GM12878 (cell line): ENCODE measurements around the gene POU2F1. TPM values are rescaled to one million over a fixed set of nuclear protein-coding genes. Genes with fewer than 3 reads are reported as not detected.

Experiments used
- ATAC-seq: fragments of 200-7000 bp; cut with Tn5 transposase; 3 replicates; pipeline ENCODE4 v1.9.1; 2020; ENCODE audit warnings: mild to moderate bottlenecking, moderate library complexity
- BruUV-seq: library from RNA; stranded (reverse); fragments of 400-500 nt; replicated peaks from 2 replicates; lab custom pipeline; 2021; lab: Mats Ljungman, UMichigan
- CTCF ChIA-PET: fragments of 300-600 bp; sonication (Branson Sonifier 250); formaldehyde crosslinking; extraction: SDS; loops from one replicate; lab custom pipeline; 2021; ENCODE audit warnings: inconsistent platforms; lab: Yijun Ruan, JAX
- POLR2A ChIA-PET: fragments of 350-600 bp; formaldehyde crosslinking; extraction: SDS; loops from one replicate; lab custom pipeline; 2021; ENCODE audit warnings: inconsistent platforms; lab: Charles Lee
- RAD21 ChIA-PET: fragments of 300-600 bp; sonication (Branson Sonifier 250); formaldehyde crosslinking; loops from one replicate; lab custom pipeline; 2023; ENCODE audit warnings: antibody characterized with exemption; ENCODE audit not compliant: unreplicated experiment; lab: Charles Lee
- SMC1A ChIA-PET: fragments of 300-600 bp; sonication (Branson Sonifier 250); formaldehyde crosslinking; loops from one replicate; lab custom pipeline; 2023; ENCODE audit not compliant: unreplicated experiment, uncharacterized antibody; lab: Charles Lee
- DNase-seq: peaks from one replicate; pipeline ENCODE4 v3.0.0-alpha.2; 2011; ENCODE audit warnings: low read depth, low spot score
- FAIRE-seq: peaks from 3 replicates; lab custom pipeline; 2011; peaks lifted over from hg19 to GRCh38; lab: Jason Lieb, UNC
- H2AFZ ChIP-seq: 2 replicates; pipeline ENCODE4 v1.6.0; 2011; ENCODE audit warnings: low read depth, low read length, control low read depth; ENCODE audit not compliant: control insufficient read depth
- H3K27ac ChIP-seq: 2 replicates; pipeline ENCODE4 v1.5.1; 2011; ENCODE audit warnings: control low read depth; ENCODE audit not compliant: control insufficient read depth, insufficient read depth
- H3K27me3 ChIP-seq, 2 experiments: replicated peaks in 1 of 2; 2 replicates each; pipeline versions ENCODE4 v1.6.0 to v1.6.1; 2011; ENCODE audit warnings: low read length in 1 of 2; ENCODE audit not compliant: control insufficient read depth in 2 of 2, insufficient read depth in 2 of 2
- H3K36me3 ChIP-seq, 2 experiments: 2 replicates each; pipeline ENCODE4 v1.5.1; 2011; ENCODE audit warnings: low read length in 1 of 2; ENCODE audit not compliant: control insufficient read depth in 2 of 2, insufficient read depth in 2 of 2
- H3K4me1 ChIP-seq: 2 replicates; pipeline ENCODE4 v1.6.1; 2011; ENCODE audit warnings: mild to moderate bottlenecking, low read length, moderate library complexity, mixed read lengths; ENCODE audit not compliant: control insufficient read depth, insufficient read depth
- H3K4me2 ChIP-seq: 2 replicates; pipeline ENCODE4 v1.6.0; 2011; ENCODE audit warnings: control low read depth; ENCODE audit not compliant: control insufficient read depth, insufficient read depth
- H3K4me3 ChIP-seq: fragments of 200-600 bp; sonication (generic); 2 replicates; pipeline ENCODE4 v1.5.1; 2016
- H3K79me2 ChIP-seq: 2 replicates; pipeline ENCODE4 v1.6.0; 2011; ENCODE audit warnings: low read length; ENCODE audit not compliant: control insufficient read depth, insufficient read depth
- H3K9ac ChIP-seq: 2 replicates; pipeline ENCODE4 v1.8.0; 2011; ENCODE audit warnings: low read length, control low read depth, mixed read lengths; ENCODE audit not compliant: control insufficient read depth, insufficient read depth
- H3K9me3 ChIP-seq: replicated peaks from 3 replicates; pipeline ENCODE4 v1.5.1; 2011; ENCODE audit warnings: mild to moderate bottlenecking, low read length; ENCODE audit not compliant: control insufficient read depth, insufficient read depth
- H4K20me1 ChIP-seq: 2 replicates; pipeline ENCODE4 v1.6.0; 2011; ENCODE audit not compliant: control insufficient read depth, insufficient read depth
- EP300 ChIP-seq, 2 experiments: fragments of 150-350 bp in 1 of 2; IDR thresholded peaks; 2 replicates each; pipeline ENCODE4 v1.6.1; 2011 to 2012; ENCODE audit warnings: low read depth in 2 of 2, low read length in 2 of 2, borderline replicate concordance in 1 of 2, improper control_type of control experiment in 1 of 2, inconsistent platforms in 1 of 2; ENCODE audit not compliant: control insufficient read depth in 1 of 2
- ETV6 ChIP-seq, 2 experiments: fragments of 450-650 bp in 1 of 2; IDR thresholded peaks in 1 of 2; conservative IDR thresholded peaks in 1 of 2; 2 replicates each; pipeline ENCODE4 v1.6.1; 2014; ENCODE audit warnings: antibody characterized with exemption in 1 of 2, borderline replicate concordance in 1 of 2, low read depth in 1 of 2, mild to moderate bottlenecking in 1 of 2, moderate library complexity in 1 of 2
- HDGF ChIP-seq: fragments of 450-650 bp; IDR thresholded peaks from 2 replicates; pipeline ENCODE4 v1.6.1; 2016; ENCODE audit warnings: antibody characterized with exemption
- MTA2 ChIP-seq: fragments of 450-650 bp; IDR thresholded peaks from 2 replicates; pipeline ENCODE4 v1.6.1; 2016; ENCODE audit warnings: low read depth, mild to moderate bottlenecking, moderate library complexity
- PAX8 ChIP-seq: fragments of 450-650 bp; IDR thresholded peaks from 2 replicates; pipeline ENCODE4 v1.6.1; 2017; ENCODE audit warnings: mild to moderate bottlenecking, moderate library complexity
- RAD51 ChIP-seq: fragments of 450-650 bp; IDR thresholded peaks from 2 replicates; pipeline ENCODE4 v1.6.1; 2016; ENCODE audit warnings: moderate library complexity, mild to moderate bottlenecking, inconsistent platforms
- SIX5 ChIP-seq: IDR thresholded peaks from 2 replicates; pipeline ENCODE4 v1.6.1; 2011; ENCODE audit warnings: mild to moderate bottlenecking, low read depth, low read length, moderate library complexity; ENCODE audit not compliant: severe bottlenecking
- SMAD1 ChIP-seq: fragments of 450-650 bp; IDR thresholded peaks from 2 replicates; pipeline ENCODE4 v1.6.1; 2018; ENCODE audit warnings: mild to moderate bottlenecking, low read depth; ENCODE audit not compliant: partially characterized antibody
- YY1 ChIP-seq: IDR thresholded peaks from 2 replicates; pipeline ENCODE4 v1.6.1; 2011; ENCODE audit warnings: low read depth, mild to moderate bottlenecking, low read length
- WGBS: methylation state at CpG from one replicate; pipeline ENCODE4 v1.1.6; 2016; ENCODE audit warnings: low lambda C conversion rate; ENCODE audit not compliant: insufficient replicate concordance, insufficient coverage; ENCODE audit errors: missing lambda C conversion rate; 5-methylcytosine and 5-hydroxymethylcytosine counted together
- in situ Hi-C: fragments of 300-500 bp; cut with MboI; formaldehyde crosslinking; loops from 9 replicates; pipeline ENCODE4 v1.14.3; 2018; ENCODE audit warnings: mixed read lengths
- intact Hi-C: fragments of 100-400 bp; cut with micrococcal nuclease; formaldehyde crosslinking; loops from one replicate; pipeline ENCODE4 v1.14.2; 2022; ENCODE audit not compliant: unreplicated experiment
- polyA plus RNA-seq, 11 experiments: library from polyadenylated mRNA; depleted of rRNA in 4 of 11; unstranded in 6 of 11; stranded (reverse) in 5 of 11; fragments of >200 nt; fragmentation: Nextera tagmentation in 4 of 11; fragmentation: Illumina TruSeq in 1 of 11; extraction: Ambion mirVana in 4 of 11; extraction: Trizol in 1 of 11; gene quantifications; 1 replicate in 1 of 11; 2 replicates in 10 of 11; pipeline versions ENCODE4 v1.2.1 to v1.2.3, GENCODE V29; 2011 to 2016; ENCODE audit warnings: inconsistent platforms in 2 of 11, missing spikeins in 2 of 11, low read depth in 1 of 11
- total RNA-seq, 4 experiments: library from RNA; depleted of rRNA in 3 of 4; stranded (reverse); fragments of >200 nt in 3 of 4; fragmentation: Illumina TruSeq in 1 of 4; extraction: Trizol in 1 of 4; gene quantifications; 2 replicates each; pipeline versions ENCODE4 v1.2.1 to v1.2.3, GENCODE V29; 2013 to 2021
- TF ChIP-seq, protein P1 (sequence below): fragments of 450-650 bp; formaldehyde crosslinking; IDR thresholded peaks from 2 replicates; pipeline ENCODE4 v1.5.0; 2022; ENCODE audit warnings: mild to moderate bottlenecking, missing genetic modification characterization
- TF ChIP-seq, protein P2 (sequence below): fragments of 450-650 bp; IDR thresholded peaks from 2 replicates; pipeline ENCODE4 v1.6.1; 2016; ENCODE audit warnings: mild to moderate bottlenecking
- TF ChIP-seq, protein P3 (sequence below): IDR thresholded peaks from 2 replicates; pipeline ENCODE4 v1.6.1; 2012; ENCODE audit warnings: improper control_type of control experiment, low read depth, low read length; ENCODE audit not compliant: insufficient replicate concordance

POU2F1 gene
- total and polyA plus RNA-seq, 10 of the 15 experiments (the other 5 are each of a cell fraction or from before 2014, with no cell fraction given), result 2.5 to 21.7 (median 12.5) TPM

DNA sequence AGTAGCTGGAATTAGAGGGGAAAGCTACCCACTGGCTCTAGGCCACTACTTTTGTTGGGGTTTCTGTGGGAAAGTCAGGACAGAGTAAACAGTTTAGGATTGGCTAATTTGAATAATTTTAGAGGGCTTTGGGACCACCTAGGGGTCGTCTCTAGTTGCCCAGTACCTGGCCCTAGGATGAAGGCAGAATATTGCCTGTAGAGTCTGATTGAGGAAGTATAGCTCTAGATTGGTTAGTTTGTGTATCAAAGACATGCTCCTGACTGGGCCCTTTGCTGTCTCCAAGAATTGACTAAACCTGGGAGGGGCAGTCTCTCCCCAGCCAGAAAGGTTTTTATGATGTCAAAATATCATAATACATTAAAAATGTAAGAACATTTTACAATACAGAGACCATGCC is 142.0 kb downstream of the POU2F1 start:
- peaks cover 0 to 8% of the 10 kb centered on the region in 2 experiments; a peak in 1 of 4 replicates for H3K36me3 ChIP-seq
- RAD21 ChIA-PET, result interaction anchor here (1.2 kb wide), 2 partner anchors 10 to 177 kb away, joined by 3 to 5 read pairs; no protein-coding TSS in a partner anchor
- no peak overlapping the region for H3K4me3 ChIP-seq
- no peak overlapping the region for H3K9ac ChIP-seq
- SMC1A ChIA-PET, result interaction anchor here (0.7 to 1.8 kb wide), 5 partner anchors 16 to 130 kb away, joined by 3 to 5 read pairs (median 3); no protein-coding TSS in a partner anchor
- H2AFZ ChIP-seq, result no peak overlapping the region
- H4K20me1 ChIP-seq, result no peaks in the 10 kb centered on the region; the same call in 1 of the 2 replicates
- POLR2A ChIA-PET, result no interaction called here
- no peak overlapping the region for H3K27ac ChIP-seq
- H3K79me2 ChIP-seq, result peaks cover 35% of the 10 kb centered on the region
- BruUV-seq, result no TSS peak
- 67% methylated on average over 1 of the region's 1 CpG for WGBS
- intact Hi-C loops, result no loop called here
- in situ Hi-C loops, result no loop called here
- ATAC-seq (no peak), DNase-seq (no peak), FAIRE-seq (no peak)
- H3K4me1 ChIP-seq, result no peaks in the 10 kb centered on the region
- no peak overlapping the region for H3K4me2 ChIP-seq
- no peaks in the 10 kb centered on the region for H3K27me3 ChIP-seq
- CTCF ChIA-PET, result interaction anchor here (0.7 to 1.6 kb wide), 8 partner anchors 16 to 193 kb away, joined by 3 to 5 read pairs (median 4); no protein-coding TSS in a partner anchor
- H3K9me3 ChIP-seq, result no peaks in the 10 kb centered on the region; the same call in none of the 3 replicates
- TF ChIP-seq EP300 (IDR thresholded peaks at IDR 0.05; ENCODE audit: borderline replicate concordance in 1 of 2, control insufficient read depth in 1 of 2, low read depth in 2 of 2, low read length in 2 of 2), result no peak
- TF ChIP-seq HDGF, result no peak
- no peak for TF ChIP-seq MTA2
- no peak for TF ChIP-seq RAD51
- no peak for TF ChIP-seq SMAD1
- TF ChIP-seq ETV6 (conservative IDR thresholded peaks at IDR 0.05 in 1 of 2, IDR thresholded peaks at IDR 0.05 in 1 of 2; ENCODE audit: borderline replicate concordance in 1 of 2, low read depth in 1 of 2), result no peak
- TF ChIP-seq PAX8, result no peak
- TF ChIP-seq, protein P1, sequence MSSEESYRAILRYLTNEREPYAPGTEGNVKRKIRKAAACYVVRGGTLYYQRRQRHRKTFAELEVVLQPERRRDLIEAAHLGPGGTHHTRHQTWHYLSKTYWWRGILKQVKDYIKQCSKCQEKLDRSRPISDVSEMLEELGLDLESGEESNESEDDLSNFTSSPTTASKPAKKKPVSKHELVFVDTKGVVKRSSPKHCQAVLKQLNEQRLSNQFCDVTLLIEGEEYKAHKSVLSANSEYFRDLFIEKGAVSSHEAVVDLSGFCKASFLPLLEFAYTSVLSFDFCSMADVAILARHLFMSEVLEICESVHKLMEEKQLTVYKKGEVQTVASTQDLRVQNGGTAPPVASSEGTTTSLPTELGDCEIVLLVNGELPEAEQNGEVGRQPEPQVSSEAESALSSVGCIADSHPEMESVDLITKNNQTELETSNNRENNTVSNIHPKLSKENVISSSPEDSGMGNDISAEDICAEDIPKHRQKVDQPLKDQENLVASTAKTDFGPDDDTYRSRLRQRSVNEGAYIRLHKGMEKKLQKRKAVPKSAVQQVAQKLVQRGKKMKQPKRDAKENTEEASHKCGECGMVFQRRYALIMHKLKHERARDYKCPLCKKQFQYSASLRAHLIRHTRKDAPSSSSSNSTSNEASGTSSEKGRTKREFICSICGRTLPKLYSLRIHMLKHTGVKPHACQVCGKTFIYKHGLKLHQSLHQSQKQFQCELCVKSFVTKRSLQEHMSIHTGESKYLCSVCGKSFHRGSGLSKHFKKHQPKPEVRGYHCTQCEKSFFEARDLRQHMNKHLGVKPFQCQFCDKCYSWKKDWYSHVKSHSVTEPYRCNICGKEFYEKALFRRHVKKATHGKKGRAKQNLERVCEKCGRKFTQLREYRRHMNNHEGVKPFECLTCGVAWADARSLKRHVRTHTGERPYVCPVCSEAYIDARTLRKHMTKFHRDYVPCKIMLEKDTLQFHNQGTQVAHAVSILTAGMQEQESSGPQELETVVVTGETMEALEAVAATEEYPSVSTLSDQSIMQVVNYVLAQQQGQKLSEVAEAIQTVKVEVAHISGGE (CRISPR knock-in tag), result no peak
- no peak for TF ChIP-seq YY1
- TF ChIP-seq, protein P2, sequence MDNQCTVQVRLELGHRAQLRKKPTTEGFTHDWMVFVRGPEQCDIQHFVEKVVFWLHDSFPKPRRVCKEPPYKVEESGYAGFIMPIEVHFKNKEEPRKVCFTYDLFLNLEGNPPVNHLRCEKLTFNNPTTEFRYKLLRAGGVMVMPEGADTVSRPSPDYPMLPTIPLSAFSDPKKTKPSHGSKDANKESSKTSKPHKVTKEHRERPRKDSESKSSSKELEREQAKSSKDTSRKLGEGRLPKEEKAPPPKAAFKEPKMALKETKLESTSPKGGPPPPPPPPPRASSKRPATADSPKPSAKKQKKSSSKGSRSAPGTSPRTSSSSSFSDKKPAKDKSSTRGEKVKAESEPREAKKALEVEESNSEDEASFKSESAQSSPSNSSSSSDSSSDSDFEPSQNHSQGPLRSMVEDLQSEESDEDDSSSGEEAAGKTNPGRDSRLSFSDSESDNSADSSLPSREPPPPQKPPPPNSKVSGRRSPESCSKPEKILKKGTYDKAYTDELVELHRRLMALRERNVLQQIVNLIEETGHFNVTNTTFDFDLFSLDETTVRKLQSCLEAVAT, result no peak
- TF ChIP-seq, protein P3, sequence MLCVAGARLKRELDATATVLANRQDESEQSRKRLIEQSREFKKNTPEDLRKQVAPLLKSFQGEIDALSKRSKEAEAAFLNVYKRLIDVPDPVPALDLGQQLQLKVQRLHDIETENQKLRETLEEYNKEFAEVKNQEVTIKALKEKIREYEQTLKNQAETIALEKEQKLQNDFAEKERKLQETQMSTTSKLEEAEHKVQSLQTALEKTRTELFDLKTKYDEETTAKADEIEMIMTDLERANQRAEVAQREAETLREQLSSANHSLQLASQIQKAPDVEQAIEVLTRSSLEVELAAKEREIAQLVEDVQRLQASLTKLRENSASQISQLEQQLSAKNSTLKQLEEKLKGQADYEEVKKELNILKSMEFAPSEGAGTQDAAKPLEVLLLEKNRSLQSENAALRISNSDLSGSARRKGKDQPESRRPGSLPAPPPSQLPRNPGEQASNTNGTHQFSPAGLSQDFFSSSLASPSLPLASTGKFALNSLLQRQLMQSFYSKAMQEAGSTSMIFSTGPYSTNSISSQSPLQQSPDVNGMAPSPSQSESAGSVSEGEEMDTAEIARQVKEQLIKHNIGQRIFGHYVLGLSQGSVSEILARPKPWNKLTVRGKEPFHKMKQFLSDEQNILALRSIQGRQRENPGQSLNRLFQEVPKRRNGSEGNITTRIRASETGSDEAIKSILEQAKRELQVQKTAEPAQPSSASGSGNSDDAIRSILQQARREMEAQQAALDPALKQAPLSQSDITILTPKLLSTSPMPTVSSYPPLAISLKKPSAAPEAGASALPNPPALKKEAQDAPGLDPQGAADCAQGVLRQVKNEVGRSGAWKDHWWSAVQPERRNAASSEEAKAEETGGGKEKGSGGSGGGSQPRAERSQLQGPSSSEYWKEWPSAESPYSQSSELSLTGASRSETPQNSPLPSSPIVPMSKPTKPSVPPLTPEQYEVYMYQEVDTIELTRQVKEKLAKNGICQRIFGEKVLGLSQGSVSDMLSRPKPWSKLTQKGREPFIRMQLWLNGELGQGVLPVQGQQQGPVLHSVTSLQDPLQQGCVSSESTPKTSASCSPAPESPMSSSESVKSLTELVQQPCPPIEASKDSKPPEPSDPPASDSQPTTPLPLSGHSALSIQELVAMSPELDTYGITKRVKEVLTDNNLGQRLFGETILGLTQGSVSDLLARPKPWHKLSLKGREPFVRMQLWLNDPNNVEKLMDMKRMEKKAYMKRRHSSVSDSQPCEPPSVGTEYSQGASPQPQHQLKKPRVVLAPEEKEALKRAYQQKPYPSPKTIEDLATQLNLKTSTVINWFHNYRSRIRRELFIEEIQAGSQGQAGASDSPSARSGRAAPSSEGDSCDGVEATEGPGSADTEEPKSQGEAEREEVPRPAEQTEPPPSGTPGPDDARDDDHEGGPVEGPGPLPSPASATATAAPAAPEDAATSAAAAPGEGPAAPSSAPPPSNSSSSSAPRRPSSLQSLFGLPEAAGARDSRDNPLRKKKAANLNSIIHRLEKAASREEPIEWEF, result no peak
- TF ChIP-seq SIX5, result no peak
